ENCODE measurements around the gene AEN. TPM values are rescaled to one million over a fixed set of nuclear protein-coding genes. Genes with fewer than 3 reads are reported as not detected.
A peak's percentile ranks its signal among the peaks of the same experiment; 100 is the strongest.

AEN gene
- total and polyA plus RNA-seq, 2 donors (not counting 3 experiments of a cell fraction or from before 2014, with no cell fraction given): 34.2 to 35.6 TPM

DNA sequence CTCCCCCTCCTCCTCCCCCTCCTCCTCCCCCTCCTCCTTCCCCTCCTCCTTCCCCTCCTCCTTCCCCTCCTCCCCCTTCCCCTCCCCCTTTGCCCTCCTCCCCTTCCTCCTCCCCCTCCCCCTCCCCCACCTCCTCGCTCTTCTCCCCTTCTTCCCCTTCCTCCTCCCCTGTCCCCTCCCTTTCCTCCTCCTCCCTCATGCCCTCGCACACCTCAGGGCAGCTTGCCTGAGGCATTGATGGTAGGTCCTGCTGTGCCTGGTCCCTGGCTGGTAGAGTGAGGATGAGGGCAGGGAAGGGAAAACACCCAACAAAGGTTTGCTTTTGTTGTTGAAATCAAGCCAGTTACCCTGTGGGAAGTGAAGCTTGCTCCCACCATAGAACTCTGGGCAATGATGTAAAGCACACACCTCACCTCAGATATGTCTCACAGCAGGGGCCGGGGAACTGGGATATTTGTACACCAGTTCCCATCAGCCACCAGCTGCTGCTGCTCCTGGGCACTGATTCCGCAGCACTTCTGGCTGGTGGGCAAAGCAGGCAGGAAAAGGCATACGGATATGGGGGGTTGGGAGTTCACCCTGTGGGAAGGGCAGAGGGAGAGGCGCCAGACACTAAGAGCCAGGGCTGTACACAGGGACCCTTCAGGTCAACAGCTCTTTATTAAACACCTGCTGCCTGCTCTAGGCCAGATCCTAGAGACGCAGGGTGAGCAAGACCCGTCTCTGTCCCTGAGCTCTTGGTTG is 31.5 kb downstream of the AEN start:
- Histone ChIP-seq H3K27ac (ENCODE audit: insufficient read depth, low read depth, low read length) (no peak overlapping the region), H3K79me2 (ENCODE audit: control insufficient read depth, insufficient read depth, low read length) (no peaks in the 10 kb centered on the region), H3K9me3 (replicated peaks; ENCODE audit: control insufficient read depth, insufficient read depth, low read length) (no peaks in the 10 kb centered on the region), H3K4me3 (replicated peaks in 1 of 3; ENCODE audit: insufficient read depth in 1 of 3, low read depth in 1 of 3, low read length in 3 of 3) (no peak overlapping the region), H3K4me2 (ENCODE audit: insufficient read depth, low read length) (no peak overlapping the region), H3K9me1 (replicated peaks; ENCODE audit: control insufficient read depth, extremely low read depth, insufficient read depth, low read length) (no peaks in the 10 kb centered on the region), H3K36me3 (ENCODE audit: control insufficient read depth in 2 of 2, extremely low read depth in 1 of 2, insufficient read depth in 2 of 2, low read length in 2 of 2) (no peaks in the 10 kb centered on the region), H4K20me1 (replicated peaks; ENCODE audit: control insufficient read depth, extremely low read depth, insufficient read depth, low read length) (no peaks in the 10 kb centered on the region), H3K27me3 (ENCODE audit: control insufficient read depth in 2 of 2, insufficient read depth in 2 of 2, low read length in 2 of 2) (no peaks in the 10 kb centered on the region), H3K9ac (replicated peaks; ENCODE audit: extremely low read depth, insufficient read depth, low read length) (no peak overlapping the region), H3K4me1 (ENCODE audit: control insufficient read depth, extremely low read depth, insufficient read depth, low read length) (peaks cover 33% of the 10 kb centered on the region), H2AFZ (ENCODE audit: low read depth, low read length) (peak overlapping the region; percentile 35)
- FAIRE-seq (peak; percentile 26), DNase-seq (ENCODE audit: low read depth, low spot score) (peak; percentile 44)
- CTCF ChIA-PET: interaction anchor here (0.8 to 1.8 kb wide), 4 partner anchors 14 to 182 kb away, joined by 4 to 8 read pairs (median 6); partner anchors contain the start of gene ISG20
- TF ChIP-seq POLR2AphosphoS5 (IDR thresholded peaks at IDR 0.05; ENCODE audit: insufficient read depth, low read depth, low read length) (no peak), GATA2 (IDR thresholded peaks at IDR 0.05; ENCODE audit: insufficient read depth, insufficient read length, low read depth, low read length) (no peak), EZH2 (IDR thresholded peaks at IDR 0.05; ENCODE audit: borderline replicate concordance, low read depth, low read length, severe bottlenecking) (no peak)
- dilution Hi-C loops (cut with MboI; ENCODE audit: extremely low pct_ligation_motif_present, low sequenced_read_pairs) (no loop called here), intact Hi-C loops (cut with micrococcal nuclease) (no loop called here)
- POLR2A ChIA-PET: no interaction called here
- BruUV-seq (replicated peaks): no TSS peak

DNA sequence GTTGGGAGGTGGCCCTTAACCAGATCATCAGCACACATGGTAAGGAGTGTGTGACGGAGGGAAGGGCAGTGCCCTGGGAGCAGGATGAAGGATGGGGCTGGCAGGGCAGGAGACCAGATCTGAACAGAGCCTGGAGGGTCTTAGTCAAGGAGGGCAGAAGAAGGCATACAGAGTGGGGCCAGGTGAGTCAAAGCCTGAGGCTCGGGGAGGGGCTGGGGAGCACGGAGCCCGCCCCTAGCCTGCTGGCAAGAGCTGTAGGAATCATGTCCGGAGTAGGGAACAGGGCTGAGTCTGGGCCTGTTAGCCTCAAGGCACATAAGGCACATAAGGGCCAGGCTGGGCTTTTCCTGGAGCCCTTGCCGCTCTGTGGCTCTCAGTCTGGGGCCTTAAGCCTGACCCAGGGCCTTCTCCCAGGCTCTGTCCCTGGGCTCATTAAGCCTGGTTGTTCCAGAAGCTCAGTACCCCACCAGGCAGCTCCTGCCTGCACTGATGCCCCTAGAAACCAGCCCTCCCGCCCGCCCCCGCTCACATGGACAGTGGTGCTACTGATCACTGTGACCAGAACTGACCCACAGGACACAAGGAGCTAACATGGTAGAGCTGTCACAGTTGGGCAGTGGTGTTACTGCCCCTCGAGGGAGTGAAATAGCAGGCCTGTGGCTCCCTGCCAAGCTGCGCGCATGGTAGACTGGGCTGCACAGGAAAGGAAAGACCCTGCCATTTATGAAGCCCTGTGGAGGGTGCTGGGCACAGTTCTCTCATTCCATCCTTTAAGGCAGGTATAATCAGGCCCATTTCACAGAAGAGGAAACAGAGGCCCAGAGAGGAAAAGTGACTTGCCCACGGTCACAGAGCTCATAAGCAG is 32.3 kb downstream of the AEN start:
- H3K9me1 ChIP-seq (replicated peaks; ENCODE audit: control insufficient read depth, extremely low read depth, insufficient read depth, low read length): no peaks in the 10 kb centered on the region
- no peak overlapping the region for H3K4me3 ChIP-seq (replicated peaks in 1 of 3; ENCODE audit: insufficient read depth in 1 of 3, low read depth in 1 of 3, low read length in 3 of 3)
- H3K27ac ChIP-seq (ENCODE audit: insufficient read depth, low read depth, low read length): no peak overlapping the region
- no peak overlapping the region for H3K9ac ChIP-seq (replicated peaks; ENCODE audit: extremely low read depth, insufficient read depth, low read length)
- no TSS peak for BruUV-seq (replicated peaks)
- DNase-seq (ENCODE audit: low read depth, low spot score) (no peak), FAIRE-seq (no peak)
- TF ChIP-seq GATA2 (IDR thresholded peaks at IDR 0.05; ENCODE audit: insufficient read depth, insufficient read length, low read depth, low read length) (no peak), JUN (IDR thresholded peaks at IDR 0.05; ENCODE audit: borderline replicate concordance, insufficient read depth, insufficient read length, low read depth) (no peak), MYC (IDR thresholded peaks at IDR 0.05; ENCODE audit: low read depth, low read length) (no peak), FOS (IDR thresholded peaks at IDR 0.05; ENCODE audit: borderline replicate concordance, insufficient read depth, low read length) (no peak), EZH2 (IDR thresholded peaks at IDR 0.05; ENCODE audit: borderline replicate concordance, low read depth, low read length, severe bottlenecking) (no peak), POLR2AphosphoS5 (IDR thresholded peaks at IDR 0.05; ENCODE audit: insufficient read depth, low read depth, low read length) (no peak), POLR2A (IDR thresholded peaks at IDR 0.05; ENCODE audit: low read depth, low read length) (no peak)
- TF ChIP-seq, protein P1, sequence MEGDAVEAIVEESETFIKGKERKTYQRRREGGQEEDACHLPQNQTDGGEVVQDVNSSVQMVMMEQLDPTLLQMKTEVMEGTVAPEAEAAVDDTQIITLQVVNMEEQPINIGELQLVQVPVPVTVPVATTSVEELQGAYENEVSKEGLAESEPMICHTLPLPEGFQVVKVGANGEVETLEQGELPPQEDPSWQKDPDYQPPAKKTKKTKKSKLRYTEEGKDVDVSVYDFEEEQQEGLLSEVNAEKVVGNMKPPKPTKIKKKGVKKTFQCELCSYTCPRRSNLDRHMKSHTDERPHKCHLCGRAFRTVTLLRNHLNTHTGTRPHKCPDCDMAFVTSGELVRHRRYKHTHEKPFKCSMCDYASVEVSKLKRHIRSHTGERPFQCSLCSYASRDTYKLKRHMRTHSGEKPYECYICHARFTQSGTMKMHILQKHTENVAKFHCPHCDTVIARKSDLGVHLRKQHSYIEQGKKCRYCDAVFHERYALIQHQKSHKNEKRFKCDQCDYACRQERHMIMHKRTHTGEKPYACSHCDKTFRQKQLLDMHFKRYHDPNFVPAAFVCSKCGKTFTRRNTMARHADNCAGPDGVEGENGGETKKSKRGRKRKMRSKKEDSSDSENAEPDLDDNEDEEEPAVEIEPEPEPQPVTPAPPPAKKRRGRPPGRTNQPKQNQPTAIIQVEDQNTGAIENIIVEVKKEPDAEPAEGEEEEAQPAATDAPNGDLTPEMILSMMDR (IDR thresholded peaks at IDR 0.05; ENCODE audit: extremely low read depth in 1 of 2, insufficient read depth in 1 of 2, low read depth in 1 of 2, low read length in 2 of 2): no peak
- TF ChIP-seq, protein P2, sequence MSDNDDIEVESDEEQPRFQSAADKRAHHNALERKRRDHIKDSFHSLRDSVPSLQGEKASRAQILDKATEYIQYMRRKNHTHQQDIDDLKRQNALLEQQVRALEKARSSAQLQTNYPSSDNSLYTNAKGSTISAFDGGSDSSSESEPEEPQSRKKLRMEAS (IDR thresholded peaks at IDR 0.05; ENCODE audit: insufficient read depth, insufficient read length): no peak
- ChIA-PET CTCF (interaction anchor here (0.7 to 1.8 kb wide), 6 partner anchors 15 to 181 kb away, joined by 3 to 8 read pairs (median 6); partner anchors contain the start of gene ISG20), POLR2A (no interaction called here)
- H2AFZ ChIP-seq (ENCODE audit: low read depth, low read length): no peak overlapping the region
- no peaks in the 10 kb centered on the region for H3K27me3 ChIP-seq (ENCODE audit: control insufficient read depth in 2 of 2, insufficient read depth in 2 of 2, low read length in 2 of 2)
- H4K20me1 ChIP-seq (replicated peaks; ENCODE audit: control insufficient read depth, extremely low read depth, insufficient read depth, low read length): no peaks in the 10 kb centered on the region
- no peaks in the 10 kb centered on the region for H3K36me3 ChIP-seq (ENCODE audit: control insufficient read depth in 2 of 2, extremely low read depth in 1 of 2, insufficient read depth in 2 of 2, low read length in 2 of 2)
- dilution Hi-C loops (cut with MboI; ENCODE audit: extremely low pct_ligation_motif_present, low sequenced_read_pairs) (no loop called here), intact Hi-C loops (cut with micrococcal nuclease) (no loop called here)
- H3K9me3 ChIP-seq (replicated peaks; ENCODE audit: control insufficient read depth, insufficient read depth, low read length): no peaks in the 10 kb centered on the region
- H3K4me1 ChIP-seq (ENCODE audit: control insufficient read depth, extremely low read depth, insufficient read depth, low read length): peaks cover 26% of the 10 kb centered on the region
- no peak overlapping the region for H3K4me2 ChIP-seq (ENCODE audit: insufficient read depth, low read length)
- no peaks in the 10 kb centered on the region for H3K79me2 ChIP-seq (ENCODE audit: control insufficient read depth, insufficient read depth, low read length)
